Coronary artery (tissue), 2 donors: Measurements from ENCODE around the gene IGDCC3.

Source experiments
- DNase-seq: peaks from one replicate; pipeline ENCODE4 v3.0.0-alpha.2; 2017; ENCODE audit warnings: low spot score
- H3K27ac ChIP-seq, 2 donors: fragments of 200-600 bp; sonication (generic); one replicate each; pipeline ENCODE4 v1.5.1; 2016 to 2019
- H3K4me3 ChIP-seq: fragments of 200-600 bp; sonication (generic); 2 replicates; pipeline ENCODE4 v1.5.1; 2016; ENCODE audit warnings: mild to moderate bottlenecking, moderate library complexity
- TF ChIP-seq, protein P1 (sequence below): fragments of 200-600 bp; sonication (generic); IDR thresholded peaks from one replicate; pipeline ENCODE4 v1.5.1; 2019; ENCODE audit warnings: antibody characterized with exemption

IGDCC3 gene

DNA sequence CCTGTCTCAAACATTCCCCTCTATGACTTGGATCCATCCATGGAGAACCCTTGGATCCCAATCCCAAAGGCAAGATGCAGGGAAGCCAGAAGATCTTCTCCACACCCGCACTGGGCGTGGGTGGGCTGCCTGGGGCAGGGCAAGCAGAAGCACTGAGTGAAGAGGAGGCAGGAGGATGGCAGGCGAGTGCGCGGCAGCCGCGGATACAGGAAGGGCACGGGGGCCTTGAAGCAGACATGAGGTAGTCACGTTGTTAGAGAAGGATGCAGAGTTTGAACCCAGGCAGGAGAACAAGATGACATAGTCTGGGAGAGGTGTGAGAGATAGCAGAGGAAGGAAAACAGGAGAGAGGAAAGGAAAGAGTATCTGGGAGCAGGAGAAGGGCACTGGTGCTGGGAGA lies 5.1 kb upstream of the IGDCC3 start:
- DNase-seq: no peak

DNA sequence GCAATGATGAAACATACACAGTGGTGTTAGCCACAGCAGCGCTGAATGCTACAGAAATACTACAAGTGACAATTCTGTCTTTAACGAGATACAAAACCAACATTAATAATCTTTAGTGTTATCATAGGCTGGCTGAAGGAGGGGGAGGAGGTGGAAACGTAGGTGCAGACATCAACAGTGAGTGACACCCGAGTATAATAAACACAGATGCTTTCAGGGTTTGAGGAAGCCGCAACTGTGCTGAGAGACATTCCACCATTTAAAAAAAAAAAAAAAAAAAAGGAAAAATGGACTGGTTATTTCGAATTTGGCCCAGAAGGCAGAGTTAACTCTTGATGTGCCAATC lies 4.3 kb upstream of the IGDCC3 start:
- Histone ChIP-seq H3K4me3 (no peak overlapping the region), H3K27ac (no peak overlapping the region)
- TF ChIP-seq, protein P1, sequence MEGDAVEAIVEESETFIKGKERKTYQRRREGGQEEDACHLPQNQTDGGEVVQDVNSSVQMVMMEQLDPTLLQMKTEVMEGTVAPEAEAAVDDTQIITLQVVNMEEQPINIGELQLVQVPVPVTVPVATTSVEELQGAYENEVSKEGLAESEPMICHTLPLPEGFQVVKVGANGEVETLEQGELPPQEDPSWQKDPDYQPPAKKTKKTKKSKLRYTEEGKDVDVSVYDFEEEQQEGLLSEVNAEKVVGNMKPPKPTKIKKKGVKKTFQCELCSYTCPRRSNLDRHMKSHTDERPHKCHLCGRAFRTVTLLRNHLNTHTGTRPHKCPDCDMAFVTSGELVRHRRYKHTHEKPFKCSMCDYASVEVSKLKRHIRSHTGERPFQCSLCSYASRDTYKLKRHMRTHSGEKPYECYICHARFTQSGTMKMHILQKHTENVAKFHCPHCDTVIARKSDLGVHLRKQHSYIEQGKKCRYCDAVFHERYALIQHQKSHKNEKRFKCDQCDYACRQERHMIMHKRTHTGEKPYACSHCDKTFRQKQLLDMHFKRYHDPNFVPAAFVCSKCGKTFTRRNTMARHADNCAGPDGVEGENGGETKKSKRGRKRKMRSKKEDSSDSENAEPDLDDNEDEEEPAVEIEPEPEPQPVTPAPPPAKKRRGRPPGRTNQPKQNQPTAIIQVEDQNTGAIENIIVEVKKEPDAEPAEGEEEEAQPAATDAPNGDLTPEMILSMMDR: no peak
- DNase-seq: no peak

More for the DNA sequence above, 5.1 kb upstream of the IGDCC3 start:
- TF ChIP-seq, protein P1: no peak
- Histone ChIP-seq H3K4me3 (no peak overlapping the region), H3K27ac (no peak overlapping the region)

DNA sequence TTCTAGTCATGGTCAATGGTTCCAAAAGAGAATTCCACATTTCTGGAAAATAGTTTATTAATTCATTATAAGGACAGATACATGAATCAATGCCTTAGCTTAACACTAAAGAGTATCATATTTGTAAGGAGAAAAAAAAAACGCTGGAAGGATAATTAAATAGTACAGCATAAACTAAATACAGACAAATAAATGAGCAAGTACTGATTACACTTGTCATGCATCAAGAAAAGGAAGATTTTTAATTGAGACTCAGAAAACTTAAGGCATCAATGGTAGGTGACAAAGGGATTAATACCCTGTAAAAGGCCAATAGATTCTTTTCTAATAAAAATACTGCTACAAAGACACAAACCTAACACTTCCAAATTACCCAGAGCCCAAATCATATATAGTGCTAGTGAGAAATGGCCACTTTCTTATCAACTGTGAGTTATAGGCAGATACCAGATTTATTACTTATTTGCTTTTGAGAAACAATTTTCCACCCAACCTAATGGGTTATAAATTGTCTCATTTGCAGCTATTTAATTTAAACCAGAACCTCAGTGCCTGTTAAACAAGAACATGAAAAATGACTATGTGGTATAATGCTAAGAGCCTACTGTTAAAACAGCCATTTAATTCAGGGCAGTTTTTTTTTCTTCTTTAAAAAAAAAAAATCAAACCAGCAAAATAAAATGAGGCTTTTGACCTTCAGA lies 3.8 kb upstream of the IGDCC3 start:
- DNase-seq: no peak
- TF ChIP-seq, protein P1: no peak
- Histone ChIP-seq H3K27ac (no peak overlapping the region), H3K4me3 (no peak overlapping the region)

DNA sequence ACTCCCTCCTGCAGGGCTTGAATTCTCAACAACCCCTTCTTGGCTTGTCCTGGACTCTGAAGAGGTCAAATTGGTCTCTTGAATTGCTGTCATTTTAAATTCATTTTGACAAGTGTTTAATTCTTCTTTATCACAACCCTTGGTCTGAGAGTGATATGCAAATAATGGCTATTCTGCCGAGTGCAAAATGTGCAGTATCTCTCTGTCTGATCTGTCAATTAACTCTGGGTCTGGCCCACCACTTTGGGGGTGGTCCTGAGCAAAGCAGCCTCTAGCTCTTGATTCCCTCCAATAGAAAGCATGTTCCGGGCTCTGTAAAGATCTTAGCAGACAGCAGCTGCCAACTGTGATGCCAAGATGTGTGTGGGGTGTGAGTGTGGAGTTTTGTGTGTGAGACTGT lies 2.2 kb upstream of the IGDCC3 start:
- TF ChIP-seq, protein P1: no peak
- no peak overlapping the region for H3K4me3 ChIP-seq
- DNase-seq: no peak
- H3K27ac ChIP-seq: no peak overlapping the region

DNA sequence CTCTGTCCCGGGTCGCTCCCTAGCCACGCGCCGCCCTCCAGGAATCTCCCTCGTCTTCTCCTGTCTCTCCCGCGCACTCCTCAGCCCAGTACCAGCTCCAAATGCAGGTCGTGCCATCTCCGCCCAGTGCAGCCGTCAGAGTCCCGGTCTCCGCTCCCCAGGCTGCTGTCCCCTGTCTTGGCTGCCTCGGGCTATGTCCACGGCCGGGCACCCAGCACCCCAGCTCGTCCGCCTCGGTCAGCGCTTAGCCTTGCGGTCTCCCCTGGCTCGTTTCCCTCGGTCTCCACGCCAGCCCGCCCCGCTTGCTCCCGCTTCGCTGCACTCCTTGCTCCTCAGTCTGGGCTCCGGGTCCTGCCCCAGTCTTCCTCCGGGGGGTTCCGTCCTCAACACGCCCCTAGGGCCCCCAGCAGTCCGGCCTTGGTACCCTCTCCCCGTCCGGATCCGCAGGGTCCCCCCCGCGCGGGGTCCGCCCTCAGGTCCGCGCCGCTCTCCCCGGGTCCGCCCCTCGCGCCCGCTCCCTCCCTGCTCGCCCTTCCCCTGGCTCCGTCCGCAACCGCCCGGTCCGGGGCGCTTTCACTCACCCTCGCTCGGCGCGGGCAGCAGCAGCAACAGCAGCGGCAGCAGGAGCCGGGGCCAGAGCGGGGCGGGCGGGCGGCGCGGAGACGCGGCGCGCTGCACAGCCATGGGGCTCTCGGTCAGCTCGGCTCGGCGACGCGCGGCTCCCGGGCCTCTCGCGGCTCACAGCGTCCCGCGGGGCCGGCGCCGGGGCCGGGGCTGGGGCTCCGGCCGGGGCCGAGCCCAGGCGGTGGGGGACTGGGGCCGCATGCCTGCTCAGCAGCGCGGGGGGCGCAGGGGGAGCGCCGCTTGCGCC lies 462 bp downstream of the IGDCC3 start:
- Histone ChIP-seq H3K27ac (no peak overlapping the region), H3K4me3 (peak overlapping the region; percentile 76)
- TF ChIP-seq, protein P1: no peak
- no peak for DNase-seq

DNA sequence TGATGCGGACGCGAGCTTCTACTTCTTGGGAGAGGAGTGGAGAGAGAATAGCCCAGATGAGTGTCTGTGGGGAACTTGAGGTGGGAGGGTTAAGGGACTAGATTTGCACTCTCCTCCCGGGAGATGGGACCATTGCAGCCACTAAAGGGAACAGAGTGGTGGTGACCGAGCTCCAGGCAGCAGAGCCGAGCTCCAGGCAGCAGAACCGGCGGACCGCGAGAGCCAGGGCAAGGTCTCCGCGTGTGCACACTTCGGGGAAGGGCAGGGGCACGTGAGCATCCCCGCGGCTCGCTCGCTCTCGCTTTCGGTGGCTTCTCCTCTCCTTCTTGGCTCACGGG lies 1.1 kb downstream of the IGDCC3 start:
- H3K27ac ChIP-seq: no peak overlapping the region
- TF ChIP-seq, protein P1: no peak
- H3K4me3 ChIP-seq: peak overlapping the region; percentile 76
- DNase-seq: no peak
